GM12892 (cell line): Measurements from ENCODE around the gene LPIN1.
"Not testable (repeated sequence)": the region's sequence is repeated elsewhere in the genome, so short reads cannot be mapped to it uniquely, and the experiment has no call there.

Experiments
- DNase-seq: peaks from one replicate; pipeline ENCODE4 v3.0.0; 2011; ENCODE audit not compliant: insufficient read length
- FAIRE-seq: peaks from 2 replicates; lab custom pipeline; 2011; peaks lifted over from hg19 to GRCh38; lab: Jason Lieb, UNC
- POLR2A ChIP-seq: IDR thresholded peaks from 2 replicates; pipeline ENCODE4 v1.6.1; 2011; ENCODE audit warnings: low read depth, low read length, control low read depth
- POLR2AphosphoS5 ChIP-seq: IDR thresholded peaks from 2 replicates; pipeline ENCODE4 v1.6.1; 2011; ENCODE audit warnings: low read depth, low read length, control low read depth
- TAF1 ChIP-seq: IDR thresholded peaks from 2 replicates; pipeline ENCODE4 v1.6.1; 2011; ENCODE audit warnings: low read depth, mild to moderate bottlenecking, control low read depth, low read length, borderline replicate concordance

Gene LPIN1

DNA sequence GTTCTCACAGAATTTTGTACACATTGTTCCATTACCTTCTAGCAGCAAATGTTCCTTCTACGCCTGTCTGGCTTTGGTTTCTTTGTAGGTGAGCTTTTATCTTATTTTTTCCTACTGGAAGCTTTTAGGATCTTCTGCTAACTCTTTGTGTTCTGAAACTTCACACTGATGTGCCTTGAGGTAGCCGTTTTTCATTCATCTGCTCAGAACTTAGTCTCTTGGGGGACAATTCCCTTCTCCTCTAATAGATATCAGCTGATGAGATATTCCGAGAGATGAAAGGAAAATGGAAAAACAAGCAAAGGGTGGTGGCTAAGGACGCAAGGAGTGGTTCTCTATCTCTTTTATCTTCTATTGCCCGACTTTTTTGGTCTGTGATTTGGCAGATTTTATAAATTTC is 27.8 kb upstream of the LPIN1 start:
- TF ChIP-seq POLR2AphosphoS5 (no peak), POLR2A (no peak)
- DNase-seq (no peak), FAIRE-seq (no peak)

DNA sequence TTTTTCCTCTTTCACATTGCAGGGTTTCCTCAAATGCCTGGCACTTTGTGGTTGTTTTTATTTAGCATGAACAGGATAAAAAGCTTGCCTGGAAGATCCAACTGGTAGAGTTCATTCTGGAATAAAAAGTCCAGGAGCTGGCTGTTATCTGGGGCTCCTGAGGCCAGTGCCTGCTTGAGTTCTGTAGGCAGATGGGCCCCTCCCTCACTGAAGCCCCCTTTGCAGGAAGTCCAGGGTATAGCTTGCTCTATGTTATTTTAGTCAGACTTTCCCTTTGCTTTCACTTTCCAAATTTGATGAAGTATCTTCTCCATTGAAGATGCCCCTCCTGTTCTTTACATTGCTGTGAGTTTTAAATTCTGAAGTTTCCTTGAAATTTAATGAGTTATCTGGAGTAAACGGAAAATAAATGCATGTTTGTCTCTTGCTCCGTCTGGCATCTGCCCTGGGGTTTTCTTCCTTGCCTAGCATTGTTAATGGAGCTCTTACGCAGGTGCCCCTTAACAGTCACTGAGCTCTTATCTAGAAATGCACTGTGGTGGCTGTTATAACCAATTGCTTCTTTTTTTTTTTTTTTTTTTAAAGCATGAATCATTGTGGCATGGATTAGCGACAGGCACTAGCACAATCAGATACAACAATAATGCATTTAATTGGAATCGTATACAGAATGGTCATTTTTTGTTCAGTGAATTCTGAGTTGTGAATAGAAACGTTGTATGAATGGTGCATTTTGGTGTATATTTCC is 27.0 kb upstream of the LPIN1 start:
- no peak for FAIRE-seq
- no peak for DNase-seq
- TF ChIP-seq TAF1 (no peak), POLR2A (no peak), POLR2AphosphoS5 (no peak)

DNA sequence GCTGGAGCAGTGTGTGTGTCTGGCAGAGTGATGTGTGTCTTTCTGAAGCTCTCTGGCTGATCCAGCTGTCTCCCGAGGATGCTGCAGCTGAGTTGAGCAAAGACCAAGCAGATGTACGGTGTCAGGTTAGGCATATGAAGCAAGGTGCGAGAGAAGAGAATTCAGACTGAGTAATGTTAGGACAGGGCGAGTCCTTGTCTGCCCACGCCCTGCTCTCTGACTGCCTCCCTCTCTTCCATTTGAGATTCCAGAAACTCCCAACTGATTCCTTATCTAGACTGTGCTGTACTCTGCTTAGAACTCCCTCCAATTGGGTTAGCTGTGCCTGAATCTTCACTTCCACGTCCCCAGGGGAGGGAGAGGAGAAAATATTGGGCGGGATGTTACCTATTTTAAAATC is 25.7 kb upstream of the LPIN1 start:
- FAIRE-seq = no peak
- no peak for DNase-seq

DNA sequence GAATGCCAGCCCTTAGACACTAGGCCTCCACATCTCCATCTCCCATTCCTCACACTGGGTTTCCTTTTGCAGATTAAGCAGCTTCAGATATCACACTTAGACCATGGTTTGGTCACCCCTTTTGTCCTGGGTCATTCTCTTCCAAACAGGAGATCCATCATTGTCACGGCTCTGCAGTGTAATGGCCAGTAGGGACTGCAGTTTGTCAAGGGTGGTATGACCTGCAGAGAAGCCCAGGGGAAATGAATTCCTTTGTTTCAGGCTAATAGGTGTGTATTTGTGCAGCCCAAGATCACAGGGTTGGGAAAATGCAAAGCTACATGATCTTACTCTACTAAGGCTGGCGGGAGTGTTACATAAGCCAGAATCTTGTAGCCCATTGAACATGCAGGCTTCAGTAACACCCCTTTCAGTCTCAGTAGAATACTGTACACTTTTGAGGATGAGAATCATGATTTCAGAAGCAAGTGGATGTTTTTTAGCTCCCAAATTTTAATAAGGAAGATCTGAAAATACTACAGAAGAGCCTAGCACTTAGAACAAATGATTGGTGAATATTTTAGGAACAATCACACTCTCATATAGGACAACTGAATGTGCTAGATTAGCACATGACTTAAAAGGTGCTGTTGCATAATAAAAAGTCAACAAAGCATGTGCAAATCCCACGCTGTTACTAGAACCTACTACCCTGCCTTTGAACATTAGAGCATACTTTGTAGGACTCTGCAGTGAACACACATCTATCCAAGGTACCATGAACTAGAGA is 24.0 kb upstream of the LPIN1 start:
- FAIRE-seq (no peak), DNase-seq (no peak)
- TF ChIP-seq POLR2A (no peak), TAF1 (no peak), POLR2AphosphoS5 (no peak)

More for the DNA sequence above, 25.7 kb upstream of the LPIN1 start:
- TF ChIP-seq POLR2A = no peak
- no peak for TF ChIP-seq POLR2AphosphoS5
- no peak for TF ChIP-seq TAF1

DNA sequence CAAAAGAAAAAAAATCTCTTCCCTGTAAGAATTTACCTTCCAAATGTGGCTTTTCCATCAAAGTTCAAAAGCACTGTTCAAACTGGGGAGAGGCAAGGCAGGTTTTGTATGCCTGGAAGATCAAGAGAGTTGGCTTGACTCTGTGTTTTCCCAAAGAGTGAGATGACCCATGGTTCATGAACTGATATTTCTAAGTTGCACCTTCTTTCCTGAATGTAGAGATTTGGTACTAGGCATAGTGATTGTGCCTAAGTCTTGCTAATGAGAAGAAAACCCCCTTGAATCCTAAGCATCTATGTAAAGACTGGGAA is 23.4 kb upstream of the LPIN1 start:
- no peak for TF ChIP-seq POLR2A
- TF ChIP-seq POLR2AphosphoS5 = no peak
- TF ChIP-seq TAF1 = no peak
- FAIRE-seq = no peak

DNA sequence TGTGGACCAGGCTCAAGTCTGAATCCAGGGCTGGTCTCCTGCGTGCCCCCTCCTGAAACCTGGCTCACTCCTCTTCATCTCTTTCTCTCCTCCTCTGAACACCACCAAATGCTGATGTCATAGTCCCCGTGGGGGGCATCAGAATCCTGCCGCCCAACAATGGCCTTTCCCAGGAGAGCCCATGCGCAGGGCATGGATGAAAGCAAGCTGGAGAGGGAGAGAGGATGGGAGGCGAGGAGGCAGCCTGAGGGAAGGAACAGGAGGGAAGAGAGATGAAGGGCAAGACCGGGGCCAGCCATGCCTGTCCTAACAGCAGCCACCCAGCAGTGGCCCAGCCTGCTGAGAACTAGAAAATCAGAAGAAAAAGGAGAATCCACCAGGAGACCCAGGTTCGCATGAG is 22.3 kb upstream of the LPIN1 start:
- FAIRE-seq = no peak
- TF ChIP-seq TAF1 = no peak
- TF ChIP-seq POLR2AphosphoS5 = no peak
- no peak for TF ChIP-seq POLR2A
- DNase-seq = no peak

More for the DNA sequence above, 23.4 kb upstream of the LPIN1 start:
- no peak for DNase-seq

DNA sequence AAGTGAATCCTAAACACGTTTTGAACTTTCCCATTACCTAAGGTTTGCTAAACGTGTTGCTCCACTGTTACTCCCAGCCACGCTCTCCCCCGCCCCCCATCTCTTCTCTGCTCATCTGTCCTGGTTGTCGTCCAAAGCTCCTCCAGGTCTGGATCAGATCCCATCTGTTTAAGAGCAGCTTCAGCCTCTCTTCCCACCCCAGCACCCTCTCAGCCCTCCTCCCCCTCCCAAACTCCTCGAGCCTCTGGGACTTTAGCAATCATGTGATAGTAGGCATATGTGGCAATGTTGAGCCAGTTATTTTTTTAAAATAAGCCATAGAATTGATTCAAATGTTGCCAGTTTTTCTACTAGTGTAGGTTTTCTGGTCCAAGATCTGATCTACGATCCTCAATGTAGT is 20.0 kb upstream of the LPIN1 start:
- TF ChIP-seq POLR2AphosphoS5 = no peak
- no peak for TF ChIP-seq TAF1
- TF ChIP-seq POLR2A = no peak

DNA sequence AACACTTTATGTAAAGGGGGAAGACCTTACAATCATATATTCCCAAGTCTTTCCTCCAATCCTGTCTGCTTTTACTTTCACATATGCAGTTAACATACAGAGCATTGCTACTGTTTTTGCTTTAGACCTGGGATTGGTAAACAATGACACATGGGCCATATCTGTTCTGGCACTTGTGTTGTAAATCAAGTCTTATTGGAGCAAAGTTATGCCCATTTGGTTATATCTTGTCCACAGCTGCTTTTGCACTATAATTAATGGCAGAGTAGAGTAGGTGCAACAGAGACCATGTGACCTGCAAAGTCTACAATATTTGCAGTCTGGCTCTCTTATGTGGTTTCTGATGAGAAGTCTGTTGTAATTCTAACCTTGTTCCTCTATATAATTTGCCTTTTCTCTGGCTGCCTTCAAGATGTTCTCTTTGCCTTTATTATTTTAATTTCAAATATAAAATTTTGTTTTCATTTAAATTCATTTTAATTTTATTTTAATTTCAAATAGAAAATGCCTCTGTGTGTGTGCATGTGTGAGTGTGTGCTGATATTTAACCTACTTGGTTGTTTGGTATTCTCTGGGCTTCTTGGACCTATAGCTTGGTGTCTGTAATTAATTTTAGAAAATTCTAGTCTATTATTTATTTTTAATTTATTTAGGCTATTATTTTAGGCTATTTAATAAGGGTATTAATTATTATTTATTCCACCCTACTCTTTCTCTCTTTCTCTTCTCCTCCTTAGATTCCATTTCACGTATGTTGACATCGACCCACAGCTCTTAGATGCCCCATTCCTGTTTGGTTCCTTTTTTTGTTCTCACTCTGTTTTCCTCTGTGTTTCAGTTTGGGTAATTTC is 16.8 kb upstream of the LPIN1 start:
- DNase-seq (no peak), FAIRE-seq (no peak)
- no peak for TF ChIP-seq POLR2AphosphoS5
- TF ChIP-seq TAF1 = no peak
- TF ChIP-seq POLR2A = no peak

More for the DNA sequence above, 20.0 kb upstream of the LPIN1 start:
- FAIRE-seq (no peak), DNase-seq (no peak)

DNA sequence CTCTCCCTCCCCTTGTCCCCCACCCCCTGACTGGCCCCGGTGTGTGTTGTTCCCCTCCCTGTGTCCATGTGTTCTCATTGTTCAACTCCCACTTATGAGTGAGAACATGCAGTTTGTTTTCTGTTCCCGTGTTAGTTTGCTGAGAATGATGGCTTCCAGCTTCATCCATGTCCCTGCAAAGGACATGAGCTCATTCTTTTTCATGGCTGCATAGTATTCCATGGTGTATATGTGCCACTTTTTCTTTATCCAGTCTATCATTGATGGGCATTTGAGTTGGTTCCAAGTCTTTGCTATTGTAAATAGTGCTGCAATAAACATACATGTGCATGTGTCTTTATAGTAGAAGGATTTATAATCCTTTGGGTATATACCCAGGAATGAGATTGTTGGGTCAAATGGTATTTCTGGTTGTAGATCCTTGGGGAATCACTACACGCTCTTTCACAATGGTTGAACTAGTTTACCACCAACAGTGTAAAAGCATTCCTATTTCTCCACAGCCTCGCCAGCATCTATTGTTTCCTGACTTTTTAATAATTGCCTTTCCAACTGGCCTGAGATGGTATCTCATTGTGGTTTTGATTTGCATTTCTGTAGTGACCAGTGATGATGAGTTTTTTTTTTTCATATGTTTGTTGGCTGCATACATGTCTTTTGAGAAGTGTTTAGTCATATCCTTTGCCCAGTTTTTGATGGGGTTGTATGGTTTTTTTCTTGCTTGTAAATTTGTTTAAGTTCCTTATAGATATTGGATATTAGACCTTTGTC is 15.0 kb upstream of the LPIN1 start:
- not testable (repeated sequence) for FAIRE-seq, DNase-seq

DNA sequence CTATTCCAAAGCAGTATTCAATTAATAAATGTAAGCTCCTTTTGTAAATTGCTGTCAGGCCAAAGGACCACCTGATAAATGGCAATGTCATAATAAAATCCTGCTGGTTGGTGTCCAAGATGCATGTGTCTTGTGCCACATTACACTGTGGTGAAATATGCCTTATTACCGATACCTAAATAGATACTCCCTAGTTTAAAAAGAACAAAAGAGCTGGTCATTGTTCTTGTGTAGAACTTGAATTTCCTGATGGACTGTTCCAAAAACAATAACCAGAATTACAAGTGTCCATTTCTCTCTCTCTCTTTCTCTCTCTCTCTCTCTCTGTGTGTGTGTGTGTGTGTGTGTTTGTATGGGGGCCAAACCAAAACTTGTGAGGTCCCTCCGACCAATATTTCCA is 13.8 kb upstream of the LPIN1 start:
- DNase-seq (no peak), FAIRE-seq (no peak)
- TF ChIP-seq TAF1 = no peak
- no peak for TF ChIP-seq POLR2A
- TF ChIP-seq POLR2AphosphoS5 = no peak

DNA sequence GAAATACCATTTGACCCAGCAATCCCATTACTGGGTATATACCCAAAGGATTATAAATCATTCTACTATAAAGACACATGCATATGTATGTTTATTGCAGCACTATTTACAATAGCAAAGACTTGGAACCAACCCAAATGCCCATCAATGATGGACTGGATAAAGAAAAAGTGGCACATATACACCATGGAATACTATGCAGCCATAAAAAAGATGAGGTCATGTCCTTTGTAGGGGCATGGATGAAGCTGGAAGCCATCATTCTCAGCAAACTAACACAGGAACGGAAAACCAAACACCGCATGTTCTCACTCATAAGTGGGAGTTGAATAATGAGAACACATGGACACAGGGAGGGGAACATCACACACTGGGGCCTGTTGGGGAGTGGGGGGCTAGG is 8.6 kb upstream of the LPIN1 start:
- FAIRE-seq = not testable (repeated sequence)

More for the DNA sequence above, 8.6 kb upstream of the LPIN1 start:
- not testable (repeated sequence) for DNase-seq
